Stimulated activated naive CD4-positive, alpha-beta T cell treated with Interleukin-2 at 50 U/mL for 16 hours (primary cell): ENCODE results near the gene ADGRL3.
"Not testable (repeated sequence)": the region's sequence is repeated elsewhere in the genome, so short reads cannot be mapped to it uniquely, and the experiment has no call there.

Source experiments
- DNase-seq: peaks from one replicate; lab custom pipeline; 2025; lab: John Stamatoyannopoulos, UW

Gene ADGRL3

DNA sequence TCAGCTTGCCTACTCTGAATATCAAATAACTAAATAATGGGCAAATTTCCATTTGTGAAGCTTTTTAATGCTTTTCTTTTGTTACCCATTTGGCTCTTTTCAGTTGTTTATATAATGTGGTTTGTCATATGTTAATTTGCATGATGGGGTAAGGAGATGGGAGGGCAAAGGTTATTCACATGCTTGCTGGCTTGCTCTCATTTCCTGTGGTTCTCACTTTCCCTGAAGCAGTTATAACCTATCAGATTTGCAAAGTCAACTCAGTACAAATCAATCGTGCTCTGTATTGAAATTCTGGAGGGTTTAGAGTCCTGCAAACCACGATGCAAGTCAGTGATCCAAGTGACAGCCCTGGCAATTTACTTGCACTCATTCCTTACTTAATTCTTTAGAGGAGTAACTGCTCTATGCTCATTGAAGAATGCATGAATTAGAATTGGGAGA lies 711.2 kb downstream of the ADGRL3 start:
- DNase-seq, result no peak

DNA sequence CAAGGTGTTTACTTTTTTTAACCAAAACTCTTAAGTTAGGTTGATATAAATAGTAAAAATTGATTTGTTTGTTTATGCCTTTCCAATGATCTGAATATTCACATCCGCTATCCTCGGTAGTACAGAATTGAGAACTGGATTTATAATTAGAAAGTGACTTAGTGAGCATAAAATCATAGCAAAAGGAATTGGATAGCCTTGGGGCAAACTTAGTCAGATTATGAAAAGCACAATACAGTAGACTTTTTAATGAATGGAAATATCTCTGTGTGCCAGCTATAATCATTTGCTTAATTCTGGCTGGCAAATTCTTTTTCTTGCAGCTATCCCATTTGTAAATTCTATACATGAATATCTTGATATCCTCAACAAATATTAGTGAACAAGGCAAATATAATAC lies 713.5 kb downstream of the ADGRL3 start:
- no peak for DNase-seq

DNA sequence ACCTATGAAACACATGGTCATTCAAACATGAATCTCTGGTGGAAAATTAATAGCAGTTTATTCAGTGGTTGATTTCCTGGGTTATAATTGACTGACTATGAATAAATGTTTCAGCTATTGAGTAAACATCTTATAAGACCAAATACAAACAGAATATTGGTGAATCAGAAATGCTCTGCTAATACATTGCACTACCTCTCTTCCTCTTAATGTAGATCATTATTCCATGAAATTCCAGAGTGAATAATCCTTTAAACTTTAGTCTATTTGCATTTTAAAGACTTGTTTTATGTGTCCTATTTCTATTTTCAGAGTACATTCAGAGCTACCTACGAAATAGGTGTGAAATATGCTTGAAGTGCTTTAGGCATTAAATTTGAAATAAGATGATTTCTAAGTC lies 715.4 kb downstream of the ADGRL3 start:
- no peak for DNase-seq

DNA sequence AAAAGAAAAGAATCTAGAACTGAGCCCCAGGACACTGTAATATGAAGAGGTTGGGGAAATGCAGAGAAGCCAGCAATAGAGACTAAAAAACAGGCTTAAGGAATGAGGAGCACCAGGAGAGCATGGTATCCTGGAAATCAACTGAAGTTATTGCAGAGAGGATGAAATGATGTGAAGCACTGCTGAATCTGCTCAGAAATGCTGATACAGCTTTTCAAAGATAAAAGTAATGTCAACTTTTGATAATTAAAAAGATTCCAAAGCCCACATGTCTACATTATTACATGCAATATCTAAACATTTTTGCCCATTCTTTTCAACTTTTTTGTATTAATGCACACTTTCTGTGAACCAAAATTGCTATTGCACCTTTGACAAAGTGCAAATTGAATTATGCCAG lies 718.4 kb downstream of the ADGRL3 start:
- no peak for DNase-seq

DNA sequence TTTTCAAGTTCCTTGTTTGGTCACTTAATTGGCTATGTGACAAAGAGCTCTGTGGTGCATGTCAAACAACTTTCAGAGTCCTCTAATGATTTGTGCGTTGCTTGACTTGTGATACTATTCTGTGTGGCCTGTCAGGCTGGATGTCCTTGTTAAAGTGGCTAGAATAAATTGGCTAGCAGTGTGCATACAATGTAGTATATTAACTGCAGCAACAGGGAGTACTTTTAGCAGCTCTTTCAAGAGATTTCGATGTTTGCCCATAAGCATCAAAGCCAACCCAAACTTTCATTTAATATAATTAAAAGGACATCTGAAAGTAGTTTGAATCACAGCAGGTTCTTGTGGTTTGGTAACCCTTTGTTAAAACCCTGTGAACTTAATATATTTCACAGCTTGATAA lies 718.9 kb downstream of the ADGRL3 start:
- no peak for DNase-seq

DNA sequence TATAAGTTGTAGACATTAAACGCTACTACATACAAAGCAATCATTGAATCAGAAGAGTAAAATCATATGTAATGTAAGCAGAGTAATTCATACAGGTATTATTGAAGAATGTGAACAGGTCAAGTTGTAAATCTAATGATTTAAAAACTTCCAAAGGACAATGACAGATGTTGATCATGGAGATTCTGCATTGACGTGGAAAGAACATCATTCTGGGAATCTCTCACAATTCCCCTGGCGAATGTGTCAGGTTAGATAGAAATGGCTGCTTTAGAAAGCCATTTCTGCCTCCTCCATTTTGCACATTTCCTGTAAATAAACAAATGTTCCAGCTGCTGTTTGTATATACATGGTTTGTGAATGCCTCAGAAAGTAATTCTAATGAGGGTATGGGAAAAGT lies 719.4 kb downstream of the ADGRL3 start:
- DNase-seq, result no peak

DNA sequence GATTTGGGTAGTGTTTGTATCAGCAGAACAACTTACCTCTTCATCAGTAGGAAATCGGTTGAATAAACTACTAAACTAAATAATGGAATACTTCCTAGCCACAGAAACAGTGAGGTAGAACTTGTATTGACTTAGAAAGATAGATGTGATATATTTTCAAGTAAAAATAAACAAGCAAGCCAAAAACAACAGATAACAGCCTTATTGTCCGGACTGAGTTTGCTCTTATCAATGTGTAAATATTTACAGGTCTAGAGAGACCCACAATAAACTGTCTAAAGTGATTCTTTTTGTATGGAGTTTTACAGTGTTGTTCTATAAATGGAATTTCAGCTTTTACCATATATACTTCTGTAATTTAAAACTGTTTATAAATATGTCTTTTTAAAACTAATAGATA lies 721.8 kb downstream of the ADGRL3 start:
- DNase-seq, result no peak

DNA sequence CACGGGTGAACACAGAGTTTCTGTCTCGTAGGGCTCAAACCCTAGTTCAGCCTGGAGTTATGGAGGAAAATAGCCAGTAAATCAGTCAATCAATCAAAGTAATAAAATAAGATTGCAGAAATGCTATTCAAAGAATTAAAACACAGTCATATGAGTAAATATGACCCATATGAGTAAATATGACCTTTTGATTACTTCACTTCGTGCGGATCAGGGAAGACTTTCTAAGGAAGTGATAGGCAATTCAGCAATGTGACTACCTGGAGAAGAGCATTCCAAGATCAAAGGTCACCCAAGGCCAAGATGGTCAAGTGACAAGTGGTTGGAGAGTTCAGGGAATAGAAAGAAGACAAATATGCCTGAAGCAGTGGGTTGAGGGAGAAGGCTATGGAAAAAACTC lies 722.6 kb downstream of the ADGRL3 start:
- no peak for DNase-seq

DNA sequence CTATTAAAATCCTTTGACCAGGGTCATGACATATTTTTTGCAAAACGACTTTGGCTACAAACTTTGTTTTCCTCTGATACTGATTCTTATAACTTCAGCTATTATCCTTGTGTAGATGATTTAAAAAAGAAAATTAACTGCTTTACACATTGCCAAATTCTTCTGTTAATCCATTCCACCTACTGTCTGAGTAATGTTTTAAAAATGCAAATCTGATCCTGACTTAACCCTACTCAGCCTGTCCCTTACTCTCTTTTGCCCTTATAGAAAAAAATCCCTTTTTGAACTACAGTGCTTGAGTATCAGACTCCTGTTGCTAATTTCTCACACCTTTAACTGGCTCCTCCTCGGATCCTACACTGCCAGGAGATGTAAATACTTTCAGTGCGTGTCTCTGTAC lies 723.1 kb downstream of the ADGRL3 start:
- no peak for DNase-seq

DNA sequence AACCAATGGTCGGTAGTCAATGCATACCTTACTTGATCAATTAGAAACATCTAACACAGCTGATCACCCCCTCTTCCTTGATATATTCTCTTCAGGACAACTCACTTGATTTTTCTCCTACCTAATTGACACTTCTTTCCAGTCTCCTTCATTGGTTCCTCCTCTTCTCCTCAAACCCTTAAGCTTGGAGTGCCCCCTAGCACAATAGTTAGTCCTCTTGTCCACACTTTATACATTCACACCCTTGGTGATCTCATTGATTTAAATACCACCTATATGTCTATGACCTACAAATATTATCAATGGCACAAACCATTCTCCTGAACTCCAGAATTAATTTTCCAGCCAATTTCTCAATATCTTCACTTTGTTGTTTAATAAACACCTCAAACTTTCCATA lies 724.0 kb downstream of the ADGRL3 start:
- DNase-seq, result no peak

DNA sequence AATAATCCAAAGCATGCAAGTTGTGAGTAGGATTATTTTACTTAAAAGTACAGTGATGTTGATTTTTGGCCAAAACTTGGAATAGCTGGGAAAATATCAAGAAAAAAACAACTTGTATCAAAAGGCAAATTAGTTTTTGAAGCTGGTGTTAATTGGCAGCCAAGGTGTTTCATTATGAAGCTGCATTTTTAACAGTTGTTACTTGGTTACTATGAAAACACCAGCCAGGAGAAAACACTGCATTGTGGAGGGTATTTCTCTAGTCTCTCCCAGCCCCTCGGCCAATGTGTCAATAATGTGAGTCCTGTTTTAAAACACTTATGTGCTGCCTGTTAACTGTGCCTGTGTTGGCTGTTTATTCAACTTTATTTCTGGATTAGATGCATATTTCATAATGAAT lies 733.4 kb downstream of the ADGRL3 start:
- no peak for DNase-seq

DNA sequence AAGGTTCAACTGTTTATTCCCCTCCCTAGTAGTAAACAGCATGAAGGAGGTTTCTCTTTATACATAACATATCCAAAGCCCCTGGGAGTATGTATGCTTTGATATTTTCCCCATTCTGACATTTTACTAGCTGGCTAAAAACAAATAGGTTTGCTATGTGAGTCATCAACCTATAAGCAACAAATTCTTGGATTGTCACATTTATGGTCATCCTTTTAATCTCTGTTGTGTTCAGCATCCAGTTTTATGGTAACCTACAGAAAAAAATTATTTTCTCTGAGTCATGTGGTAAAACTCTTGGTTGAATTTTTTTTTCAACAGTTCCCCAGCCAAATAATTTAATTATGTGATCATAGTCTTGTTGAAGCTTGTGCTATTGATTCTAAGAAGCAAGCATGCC lies 734.1 kb downstream of the ADGRL3 start:
- no peak for DNase-seq

DNA sequence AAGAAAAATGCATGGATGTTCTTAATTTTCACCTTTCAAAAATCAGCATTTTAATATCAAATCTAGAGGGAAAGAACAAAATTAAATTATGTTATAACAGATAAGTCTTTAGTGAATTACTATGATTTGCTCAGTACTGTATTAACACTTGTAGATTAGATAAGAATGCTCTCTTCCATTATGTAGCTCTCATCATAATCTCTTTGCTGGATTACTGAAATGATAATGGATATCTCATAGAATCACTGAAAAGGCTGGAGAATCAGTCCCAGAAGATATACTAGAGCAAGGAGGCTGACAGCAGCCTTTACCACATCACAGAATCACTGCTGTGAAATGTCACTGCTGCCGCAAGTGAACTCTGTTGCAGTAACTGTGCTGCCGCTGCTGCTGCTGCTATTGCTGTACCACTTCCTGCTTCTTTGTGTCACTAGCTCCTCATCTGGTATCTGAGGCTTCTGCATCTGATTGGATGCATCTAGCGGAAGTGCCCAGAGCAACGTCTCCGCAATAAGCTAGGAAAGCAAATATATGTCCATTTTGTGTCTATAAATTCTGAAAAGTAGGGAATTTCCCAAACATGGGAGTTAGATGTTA lies 738.2 kb downstream of the ADGRL3 start:
- DNase-seq, result no peak

DNA sequence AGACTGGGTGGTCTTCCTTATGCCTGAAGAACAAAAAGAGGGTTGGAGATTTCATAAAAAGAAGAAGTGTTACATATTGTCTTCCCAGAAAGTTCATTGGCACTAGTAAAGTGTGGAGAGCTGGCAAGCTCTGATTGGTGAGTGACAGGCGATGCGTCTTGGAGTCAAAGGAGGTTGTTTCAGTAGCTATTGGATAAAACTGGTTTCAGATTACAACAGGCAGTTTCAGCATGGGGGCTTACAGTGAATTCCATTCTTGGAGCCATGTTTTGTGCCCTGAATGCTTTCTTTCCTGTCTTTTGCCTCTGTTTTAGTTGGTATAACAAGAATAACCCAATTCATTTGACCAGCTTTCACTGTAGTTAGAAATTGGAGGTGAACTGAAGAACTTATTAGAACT lies 750.5 kb downstream of the ADGRL3 start:
- no peak for DNase-seq

DNA sequence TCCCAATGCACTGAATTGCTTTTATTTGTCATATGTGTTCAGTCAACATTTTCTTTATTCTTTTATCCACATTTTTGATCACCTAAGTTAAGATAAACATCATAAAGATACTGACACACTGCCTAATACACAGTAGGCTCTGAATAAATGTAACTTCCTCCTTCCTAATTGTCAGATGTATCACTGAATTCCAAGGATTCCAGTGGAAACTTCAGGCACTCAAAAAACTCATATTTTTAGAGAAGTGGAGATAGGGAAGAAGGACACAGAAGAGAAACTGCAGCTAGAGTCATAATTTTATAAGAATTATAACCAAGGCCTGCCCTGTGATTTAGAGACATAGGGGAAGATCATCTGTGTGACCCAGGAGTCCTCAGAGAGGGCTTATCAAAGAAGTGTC lies 753.3 kb downstream of the ADGRL3 start:
- DNase-seq, result no peak

DNA sequence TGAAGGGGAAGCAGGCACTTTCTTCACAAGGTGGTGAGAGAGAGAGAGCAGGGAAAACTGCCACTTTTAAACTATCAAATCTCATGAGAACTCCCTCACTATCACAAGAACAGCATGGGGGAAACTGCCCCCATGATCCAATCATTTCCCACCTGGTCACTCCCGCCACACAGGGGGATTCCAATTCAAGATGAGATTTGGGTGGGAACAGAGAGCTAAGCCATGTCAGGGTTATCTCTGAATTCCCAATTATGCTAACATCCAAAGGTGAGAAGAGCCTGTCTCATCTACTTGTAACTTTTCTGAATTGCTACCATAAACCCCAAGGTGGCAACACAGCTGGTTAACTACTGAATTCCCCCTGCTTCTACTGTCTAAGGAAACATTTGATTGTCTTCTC lies 758.5 kb downstream of the ADGRL3 start:
- DNase-seq, result no peak

DNA sequence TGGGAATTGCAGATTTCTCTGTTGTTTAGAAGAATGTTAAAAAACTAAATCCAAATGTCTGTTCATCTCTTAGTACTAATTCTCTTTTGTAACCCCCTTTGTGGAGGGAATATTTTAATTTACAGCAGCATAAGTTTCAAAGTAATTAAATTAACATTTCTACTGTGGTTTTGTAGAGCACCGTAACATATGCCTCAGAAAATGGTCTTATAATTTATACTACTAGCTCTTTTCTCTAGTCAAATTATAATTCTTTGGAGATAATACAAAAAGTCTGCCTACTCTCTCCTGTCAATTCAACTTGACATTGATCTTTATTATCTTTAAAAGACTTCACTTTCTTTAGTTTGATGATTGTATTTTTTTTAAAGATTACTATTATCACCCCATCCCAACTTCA lies 759.0 kb downstream of the ADGRL3 start:
- DNase-seq, result no peak

DNA sequence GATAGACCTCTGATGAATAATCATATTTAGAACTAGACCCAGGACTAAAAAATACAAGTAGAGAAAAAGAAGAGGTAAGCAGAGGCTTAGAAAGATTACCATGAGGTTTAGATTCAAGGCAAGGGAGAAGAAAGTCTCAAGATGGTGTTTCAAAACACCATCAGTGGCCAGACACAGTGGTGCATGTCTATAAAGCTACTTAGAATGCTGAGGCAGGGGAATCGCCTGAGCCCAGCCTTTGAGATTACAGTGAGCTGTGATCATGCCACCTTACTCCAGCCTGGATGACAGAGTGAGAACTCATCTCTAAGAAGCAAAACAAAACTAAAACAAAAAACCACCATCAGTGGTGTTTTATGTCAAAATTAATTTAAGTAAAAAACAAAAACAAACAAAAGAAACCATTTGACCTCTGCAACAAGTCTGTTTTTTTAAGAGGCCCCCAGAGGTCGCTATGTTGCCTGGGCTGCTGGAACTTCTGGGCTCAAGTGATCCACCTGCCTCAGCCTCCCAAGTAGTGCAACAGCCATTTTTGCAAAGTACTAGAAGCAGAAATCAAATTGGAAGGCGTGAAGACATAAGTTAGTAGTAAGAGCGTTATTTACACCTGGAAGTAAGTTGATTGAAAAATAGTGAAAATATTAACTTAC lies 784.3 kb downstream of the ADGRL3 start:
- no peak for DNase-seq

DNA sequence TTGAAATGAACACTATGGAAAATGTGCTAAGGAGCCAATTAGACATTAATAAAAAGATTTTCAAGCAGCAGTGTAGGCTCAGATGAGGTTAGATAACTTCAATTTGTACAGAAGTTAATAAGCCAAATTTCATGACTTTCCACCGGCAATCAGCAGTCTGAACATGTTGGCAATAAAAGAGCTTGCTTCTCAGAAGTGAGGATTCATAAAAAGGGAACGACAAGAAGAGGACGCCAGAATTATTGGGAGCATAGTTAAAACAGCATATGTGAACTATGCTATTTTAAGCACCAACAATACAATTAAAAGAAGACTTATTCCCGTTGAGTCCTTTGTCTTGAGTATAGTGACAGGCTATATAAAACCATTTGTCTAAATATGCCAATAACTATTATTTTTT lies 785.3 kb downstream of the ADGRL3 start:
- no peak for DNase-seq

DNA sequence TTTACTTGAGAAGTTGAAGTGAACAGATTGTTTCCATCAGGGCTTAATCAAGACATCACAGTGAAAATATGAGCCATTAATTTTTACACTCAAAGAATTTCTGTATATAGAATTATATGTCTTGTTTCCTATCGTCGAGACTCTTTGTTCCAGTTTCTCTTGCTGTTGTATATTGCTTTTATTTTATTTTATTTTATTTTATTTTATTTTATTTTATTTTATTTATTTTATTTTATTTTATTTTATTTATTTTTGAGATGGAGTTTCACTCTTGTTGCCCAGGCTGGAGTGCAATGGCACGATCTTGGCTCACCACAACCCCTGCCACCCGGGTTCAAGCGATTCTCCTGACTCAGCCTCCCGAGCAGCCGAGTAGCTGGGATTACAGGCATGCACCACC lies 786.8 kb downstream of the ADGRL3 start:
- not testable (repeated sequence) for DNase-seq

DNA sequence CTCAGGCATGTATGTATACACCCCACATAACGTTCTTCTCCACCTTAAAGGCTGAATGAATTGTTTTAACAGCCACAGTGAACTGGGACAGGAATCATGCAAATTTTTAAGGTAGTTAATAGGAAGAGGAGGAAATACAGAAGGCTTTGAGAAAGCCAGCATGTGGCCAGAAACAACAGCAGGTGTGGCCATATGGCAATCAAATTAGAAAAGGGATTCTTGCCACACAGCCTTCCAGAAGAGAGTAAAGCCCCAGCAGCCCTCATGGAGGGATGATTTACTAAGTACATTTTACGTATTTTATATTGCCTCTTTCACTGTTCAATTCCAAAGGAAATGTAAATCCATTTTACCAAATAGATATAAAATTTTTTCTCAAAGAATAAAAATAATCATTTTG lies 792.2 kb downstream of the ADGRL3 start:
- DNase-seq, result no peak

DNA sequence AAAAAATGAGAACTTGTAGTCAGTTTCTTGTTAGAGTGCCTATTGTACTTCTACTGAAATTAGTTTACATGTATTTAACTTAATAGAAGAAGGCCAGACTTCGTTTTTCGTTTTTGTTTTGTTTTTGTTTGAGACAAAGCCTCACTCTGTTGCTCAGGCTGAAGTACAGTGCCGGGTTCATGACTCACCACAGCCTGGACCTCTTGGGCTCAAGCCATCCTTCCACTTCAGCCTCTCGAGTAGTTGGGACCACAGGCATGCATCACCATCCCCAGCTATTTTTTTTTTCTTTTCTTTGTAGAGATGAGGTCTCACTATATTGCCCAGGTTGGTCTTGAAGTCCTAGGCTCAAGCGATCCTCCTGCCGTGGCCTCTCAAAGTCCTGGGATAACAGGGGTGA lies 793.9 kb downstream of the ADGRL3 start:
- DNase-seq, result no peak

DNA sequence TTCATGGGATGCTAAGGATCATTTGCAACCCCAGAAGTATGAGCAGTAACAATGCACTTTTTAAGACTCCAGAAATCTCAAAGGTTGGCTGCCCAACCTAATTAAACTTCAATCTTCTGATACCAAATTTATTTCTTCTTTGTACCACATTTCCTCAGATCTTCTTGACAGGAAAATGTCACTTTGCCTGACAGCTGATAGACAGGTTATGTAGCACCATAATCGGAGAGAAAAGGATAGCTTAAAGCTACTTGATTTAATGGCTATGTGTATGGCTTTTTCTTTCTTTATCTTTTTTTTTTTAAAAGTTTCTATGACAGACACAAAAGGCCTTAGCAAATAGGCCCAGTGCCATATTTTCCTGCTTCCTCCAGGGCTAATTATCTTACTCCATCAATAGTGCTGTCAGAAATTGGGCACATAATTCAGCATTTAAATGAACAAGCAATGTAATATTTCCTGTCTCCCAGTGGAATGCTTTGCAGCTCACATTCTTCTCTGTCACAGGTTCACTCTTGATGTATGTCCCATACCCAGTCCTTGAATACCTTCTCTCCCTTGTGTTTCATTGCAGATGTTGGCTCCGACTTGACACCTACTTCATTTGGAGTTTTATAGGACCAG lies 795.7 kb downstream of the ADGRL3 start:
- DNase-seq, result no peak

DNA sequence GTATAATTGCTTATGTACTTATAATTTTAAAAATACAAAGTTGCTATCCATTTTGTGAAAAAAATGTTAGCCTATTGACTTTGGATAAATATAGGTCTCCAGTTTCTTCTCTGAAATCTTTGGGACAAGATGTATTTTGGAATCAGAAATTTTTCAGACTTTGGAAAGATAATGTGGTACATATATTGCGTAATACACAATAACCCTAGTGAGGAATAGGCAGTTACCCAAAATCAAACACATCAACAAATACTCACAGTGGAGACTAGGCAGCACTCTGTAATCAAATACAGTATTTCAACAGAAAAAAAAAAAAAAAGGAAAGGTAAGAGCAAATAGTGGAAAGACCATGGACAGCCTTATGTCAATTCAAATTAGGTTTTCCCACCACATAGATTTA lies 796.8 kb downstream of the ADGRL3 start:
- no peak for DNase-seq
